T-helper 1 cell treated with Interleukin-12 subunit alpha and Interleukin-12 subunit beta and Interleukin-4 antibody, amounts not matched to agents 30 ng/mL and 1 ng/mL, for 36 hours (primary cell): ENCODE results near the gene C13orf46. TPM values are rescaled to one million over a fixed set of nuclear protein-coding genes. Genes with fewer than 3 reads are reported as not detected.
"Not testable (repeated sequence)": the region's sequence is repeated elsewhere in the genome, so short reads cannot be mapped to it uniquely, and the experiment has no call there.

Experiments
- intact Hi-C: fragments of 100-400 bp; cut with micrococcal nuclease; formaldehyde crosslinking; loops from one replicate; pipeline ENCODE4 v1.15.1; 2024
- total RNA-seq: library from RNA; stranded (reverse); gene quantifications from 2 replicates; pipeline ENCODE4 v1.2.3, GENCODE V29; 2022

The C13orf46 gene
- total RNA-seq, 1 donor from 2014 or later: 6.6 TPM

DNA sequence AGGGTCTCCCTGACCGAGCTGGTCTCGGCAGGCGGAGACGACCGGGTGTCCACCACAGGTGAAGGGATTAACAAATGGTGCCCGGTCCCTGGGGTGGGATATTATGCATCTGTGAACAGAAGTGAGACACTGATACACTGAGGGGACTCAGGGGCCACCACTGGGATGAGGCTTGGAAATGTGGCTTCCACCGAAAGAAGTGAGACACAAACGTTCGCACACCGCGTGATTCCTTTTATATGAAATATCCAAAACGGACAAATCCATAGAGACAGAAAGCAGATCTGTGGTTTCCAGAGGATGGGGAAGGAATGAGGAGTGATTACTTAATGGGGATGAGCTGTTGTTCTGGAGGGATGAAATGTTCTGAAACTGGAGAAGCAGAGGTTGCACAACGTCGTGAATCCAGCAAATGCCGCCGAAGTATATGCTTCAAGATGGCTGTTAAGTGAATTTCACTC, 47.5 kb downstream of the C13orf46 start:
- intact Hi-C loops: no loop called here

- intact Hi-C loops: no loop called here
Measured at GRCh38 chr13:113924184-113924901, 49.5 kb downstream of the C13orf46 start.

DNA sequence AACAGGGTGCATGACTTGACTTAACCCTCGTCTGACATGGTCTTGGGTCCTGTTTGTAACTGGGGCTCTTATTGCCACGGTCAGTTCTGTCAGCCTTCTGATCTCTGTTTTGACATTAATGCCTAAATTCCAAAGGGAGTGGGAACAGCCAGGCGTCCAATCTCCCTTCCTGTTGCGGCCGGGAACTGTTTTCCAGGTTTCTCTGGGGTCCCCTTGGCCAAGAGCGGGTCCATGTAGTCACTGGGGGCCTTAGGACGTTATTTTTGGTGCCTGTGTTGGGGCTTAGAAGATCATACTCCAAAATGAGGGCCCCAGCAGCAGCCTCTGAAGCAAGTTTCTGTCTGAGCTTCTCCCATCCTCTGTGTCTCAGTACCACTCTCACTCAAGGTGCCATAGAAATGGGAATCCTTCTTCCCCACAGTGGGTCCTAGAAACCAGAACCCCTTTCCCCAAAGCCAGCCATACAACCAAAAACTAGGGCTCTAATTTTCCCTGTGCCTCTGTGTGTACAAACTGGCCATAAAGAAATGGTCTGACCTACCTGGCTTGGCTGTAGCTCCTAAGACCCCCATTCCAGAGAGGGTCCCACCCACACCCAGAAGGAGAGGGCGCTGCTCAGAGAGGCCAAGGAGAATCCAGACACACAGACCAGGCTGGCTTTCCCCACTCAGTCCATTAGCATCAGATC, 50.4 kb downstream of the C13orf46 start:
- intact Hi-C loops: no loop called here

- intact Hi-C loops: no loop called here
Measured at GRCh38 chr13:113922412-113923118, 51.3 kb downstream of the C13orf46 start.

- intact Hi-C loops: no loop called here
Measured at GRCh38 chr13:113921763-113922162, 52.1 kb downstream of the C13orf46 start.

GRCh38 chr13:113920606-113921286, 53.1 kb downstream of the C13orf46 start:
- intact Hi-C loops: no loop called here

- intact Hi-C loops: no loop called here
Measured at GRCh38 chr13:113919761-113920559, 53.9 kb downstream of the C13orf46 start.

DNA sequence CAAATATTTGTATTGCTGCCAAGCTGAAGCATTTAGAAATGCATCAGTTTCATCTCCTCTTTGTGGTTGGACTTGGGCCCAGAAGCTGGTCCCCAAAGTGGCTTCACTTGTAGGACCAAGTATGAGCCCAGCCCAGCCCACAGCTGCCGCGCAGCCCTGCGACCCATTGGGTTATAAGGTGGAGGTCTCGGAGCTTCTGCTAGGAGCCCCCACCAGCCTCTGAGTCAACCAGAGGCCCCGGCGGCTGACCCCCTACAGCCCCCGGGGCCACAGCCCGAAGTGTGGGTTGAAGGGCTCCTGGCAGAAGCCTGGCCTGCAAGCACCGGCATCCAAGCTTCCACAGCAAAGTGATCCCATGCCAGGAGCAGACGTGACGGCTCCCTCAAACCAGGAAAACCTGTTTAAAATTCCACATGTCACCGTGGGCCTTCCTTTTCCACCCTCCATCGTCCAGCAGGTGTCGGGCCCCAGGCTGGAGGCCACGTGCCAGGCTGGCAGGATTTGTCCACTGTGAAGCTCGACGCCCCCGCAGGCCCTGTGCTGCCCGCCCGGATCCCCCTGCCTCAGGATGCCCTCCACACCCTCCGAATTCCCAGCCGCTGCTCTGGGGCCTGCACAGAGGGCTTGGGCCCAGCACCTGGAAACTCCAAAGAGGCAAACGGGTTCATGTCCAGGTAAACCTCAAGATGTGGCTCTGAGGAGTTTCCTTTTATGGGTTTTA, 54.7 kb downstream of the C13orf46 start:
- intact Hi-C loops: no loop called here

GRCh38 chr13:113918580-113918979, 55.3 kb downstream of the C13orf46 start:
- intact Hi-C loops: no loop called here

DNA sequence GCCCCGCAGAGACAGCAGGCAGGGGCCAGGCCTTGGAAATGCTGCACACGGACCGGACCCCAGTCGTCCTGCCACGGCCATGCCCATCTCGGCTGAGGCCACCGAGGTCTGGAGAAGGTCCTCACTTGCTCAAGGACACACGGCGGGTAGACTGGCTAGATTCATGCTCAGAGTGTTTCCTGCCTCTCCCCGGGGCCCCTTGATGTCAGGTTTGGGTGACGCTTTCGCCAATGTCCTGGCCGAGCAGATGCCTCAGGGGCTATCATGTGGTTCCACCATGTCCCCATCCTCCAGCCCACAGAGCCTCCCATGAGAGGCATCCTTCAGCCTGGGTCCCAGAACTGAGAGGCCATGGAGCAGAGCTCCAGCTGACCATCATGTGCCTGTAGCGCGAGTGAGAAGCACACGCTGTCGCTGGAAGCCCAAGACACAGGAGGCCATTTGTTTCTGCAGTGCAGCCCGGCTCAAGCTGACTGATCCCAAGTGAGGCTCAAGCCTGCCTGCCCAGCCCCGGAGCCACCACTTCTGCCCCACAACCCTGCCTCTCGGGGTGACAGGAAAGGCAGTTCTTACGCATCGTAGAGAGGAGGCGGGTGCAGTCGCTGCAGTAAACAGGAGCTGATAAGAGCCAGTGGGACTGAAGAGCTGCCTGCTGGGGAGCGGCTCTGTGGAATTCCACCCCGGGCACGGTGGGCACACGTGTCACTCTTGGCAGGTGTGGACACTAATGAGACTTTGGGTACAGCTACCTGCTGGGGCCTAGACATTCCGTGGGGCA, 56.1 kb downstream of the C13orf46 start:
- intact Hi-C loops: no loop called here

GRCh38 chr13:113917096-113917495, 56.8 kb downstream of the C13orf46 start:
- intact Hi-C loops: no loop called here

DNA sequence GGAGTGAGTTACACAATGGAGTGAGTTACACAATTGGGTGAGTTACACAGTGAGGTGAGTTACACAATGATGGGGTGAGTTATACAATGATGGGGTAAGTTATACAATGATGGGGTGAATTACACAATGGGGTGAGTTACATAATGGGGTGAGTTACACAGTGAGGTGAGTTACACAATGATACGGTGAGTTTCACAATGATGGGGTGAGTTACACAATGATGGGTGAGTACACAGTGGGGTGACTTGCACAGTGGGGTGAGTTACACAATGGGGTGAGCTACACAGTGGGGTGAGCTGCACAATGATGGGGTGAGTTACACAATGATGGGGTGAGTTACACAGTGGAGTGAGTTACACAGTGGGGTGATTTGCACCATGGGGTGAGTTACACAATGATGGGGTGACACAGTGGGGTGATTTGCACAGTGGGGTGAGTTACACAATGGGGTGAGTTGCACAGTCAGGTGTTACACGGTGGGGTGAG, 57.5 kb downstream of the C13orf46 start:
- intact Hi-C loops: no loop called here

- intact Hi-C loops: no loop called here
Measured at GRCh38 chr13:113915786-113916329, 58.0 kb downstream of the C13orf46 start.

GRCh38 chr13:113915012-113915763, 58.7 kb downstream of the C13orf46 start:
- intact Hi-C loops: no loop called here

DNA sequence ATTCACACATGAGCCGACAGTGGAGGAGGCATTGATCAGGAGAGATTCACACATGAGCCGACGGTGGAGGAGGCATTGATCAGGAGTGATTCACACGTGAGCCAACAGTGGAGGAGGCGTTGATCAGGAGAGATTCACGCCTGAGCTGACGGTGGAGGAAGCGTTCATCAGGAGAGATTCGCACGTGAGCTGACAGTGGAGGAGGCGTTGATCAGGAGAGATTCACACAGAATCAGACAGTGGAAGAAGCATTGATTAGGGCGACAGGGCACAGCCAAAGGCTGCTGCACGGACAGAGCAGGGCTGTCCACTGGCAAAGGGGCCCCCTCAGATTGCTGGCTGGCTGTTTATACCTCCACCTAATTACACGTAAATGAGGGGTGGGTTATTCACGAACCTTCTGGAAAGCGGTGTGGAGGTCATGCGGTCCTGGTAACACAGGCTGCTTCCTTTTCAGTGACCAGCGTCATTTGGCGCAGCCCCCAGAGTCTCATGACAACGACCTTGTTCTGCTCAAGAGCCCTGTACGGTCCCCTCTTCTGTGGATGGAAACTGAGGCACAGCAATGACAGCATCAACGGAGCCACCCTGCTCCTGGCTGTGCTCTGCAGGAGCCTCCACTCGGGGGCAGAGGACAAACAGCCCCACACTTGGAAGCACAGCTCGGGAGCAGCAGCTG, 59.4 kb downstream of the C13orf46 start:
- intact Hi-C loops: no loop called here

DNA sequence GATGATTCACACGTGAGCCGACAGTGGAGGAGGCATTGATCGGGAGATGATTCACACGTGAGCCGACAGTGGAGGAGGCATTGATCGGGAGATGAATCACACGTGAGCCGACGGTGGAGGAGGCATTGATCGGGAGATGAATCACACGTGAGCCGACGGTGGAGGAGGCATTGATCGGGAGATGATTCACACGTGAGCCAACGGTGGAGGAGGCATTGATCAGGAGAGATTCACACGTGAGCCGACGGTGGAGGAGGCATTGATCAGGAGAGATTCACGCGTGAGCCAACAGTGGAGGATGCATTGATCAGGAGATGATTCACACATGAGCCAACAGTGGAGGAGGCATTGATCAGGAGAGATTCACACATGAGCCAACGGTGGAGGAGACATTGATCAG, 60.0 kb downstream of the C13orf46 start:
- intact Hi-C loops: not testable (repeated sequence)

- intact Hi-C loops: not testable (repeated sequence)
Measured at GRCh38 chr13:113913408-113913807, 60.5 kb downstream of the C13orf46 start.

GRCh38 chr13:113912596-113912995, 61.3 kb downstream of the C13orf46 start:
- intact Hi-C loops: no loop called here
